NCI-H2107 (cell line): ENCODE data around the gene PTPRE.

Source experiments
- DNase-seq: peaks from one replicate; lab custom pipeline; 2025; lab: John Stamatoyannopoulos, UW

The PTPRE gene

GRCh38 chr10:127908106-127908958 is 1.4 kb downstream of the PTPRE start:
- no peak for DNase-seq

- no peak for DNase-seq
These were observed 2.0 kb downstream of the PTPRE start for GRCh38 chr10:127908959-127909267.

- DNase-seq = no peak
These were observed 3.0 kb downstream of the PTPRE start for GRCh38 chr10:127909716-127910463.

GRCh38 chr10:127910464-127910770 is 3.5 kb downstream of the PTPRE start:
- DNase-seq = no peak

GRCh38 chr10:127911218-127911866 is 4.4 kb downstream of the PTPRE start:
- no peak for DNase-seq

- DNase-seq = no peak
These were observed 5.0 kb downstream of the PTPRE start for GRCh38 chr10:127911867-127912257.

- no peak for DNase-seq
These were observed 5.9 kb downstream of the PTPRE start for GRCh38 chr10:127912607-127913367.

- DNase-seq = no peak
These were observed 6.5 kb downstream of the PTPRE start for GRCh38 chr10:127913368-127913759.

GRCh38 chr10:127915324-127915723 is 8.4 kb downstream of the PTPRE start:
- no peak for DNase-seq

- no peak for DNase-seq
These were observed 9.9 kb downstream of the PTPRE start for GRCh38 chr10:127916826-127917225.

GRCh38 chr10:127918572-127918971 is 11.7 kb downstream of the PTPRE start:
- no peak for DNase-seq

GRCh38 chr10:127919418-127920271 is 12.7 kb downstream of the PTPRE start:
- no peak for DNase-seq

GRCh38 chr10:127920306-127921074 is 13.6 kb downstream of the PTPRE start:
- no peak for DNase-seq

- DNase-seq = no peak
These were observed 14.3 kb downstream of the PTPRE start for GRCh38 chr10:127921075-127921752.

GRCh38 chr10:127921753-127922145 is 14.8 kb downstream of the PTPRE start:
- no peak for DNase-seq

- no peak for DNase-seq
These were observed 15.3 kb downstream of the PTPRE start for GRCh38 chr10:127922206-127922605.

GRCh38 chr10:127922675-127923366 is 15.9 kb downstream of the PTPRE start:
- DNase-seq = no peak

- DNase-seq = no peak
These were observed 16.7 kb downstream of the PTPRE start for GRCh38 chr10:127923646-127924045.

GRCh38 chr10:127925471-127926207 is 18.7 kb downstream of the PTPRE start:
- no peak for DNase-seq
